Lower leg skin (tissue), 3 donors: Measurements from ENCODE around the gene LAYN.

Experiments
- CTCF ChIP-seq, 3 donors: fragments of 450-650 bp; IDR thresholded peaks; one replicate each; pipeline ENCODE4 v1.5.1; 2016; ENCODE audit warnings: antibody characterized with exemption in 3 of 3, mild to moderate bottlenecking in 3 of 3, moderate library complexity in 2 of 3
- POLR2A ChIP-seq, 2 donors: fragments of 450-650 bp; IDR thresholded peaks; one replicate each; pipeline ENCODE4 v1.6.1; 2016 to 2017; ENCODE audit warnings: antibody characterized with exemption in 2 of 2, mild to moderate bottlenecking in 1 of 2, moderate library complexity in 1 of 2

- TF ChIP-seq CTCF (IDR thresholded peaks at IDR 0.05) (no peak), POLR2A (IDR thresholded peaks at IDR 0.05) (no peak)
Measured at GRCh38 chr11:111540937-111541253, 375 bp downstream of the LAYN start.
